GM12878 (cell line): ENCODE measurements around the gene ESPL1. TPM values are rescaled to one million over a fixed set of nuclear protein-coding genes. Genes with fewer than 3 reads are reported as not detected.

Experiments
- CHD2 ChIP-seq: IDR thresholded peaks from 2 replicates; pipeline ENCODE4 v1.6.1; 2011; ENCODE audit warnings: low read depth, low read length, improper control_type of control experiment, borderline replicate concordance
- EGR1 ChIP-seq, 2 experiments: IDR thresholded peaks; 1 replicate in 1 of 2; 2 replicates in 1 of 2; pipeline ENCODE4 v1.6.1; 2011 to 2012; ENCODE audit warnings: low read depth in 2 of 2, low read length in 2 of 2, borderline replicate concordance in 1 of 2, mild to moderate bottlenecking in 1 of 2, moderate library complexity in 1 of 2
- GATAD2B ChIP-seq: fragments of 450-650 bp; conservative IDR thresholded peaks from 2 replicates; pipeline ENCODE4 v1.6.1; 2017; ENCODE audit warnings: low read depth, mild to moderate bottlenecking, moderate library complexity
- NR2F1 ChIP-seq: fragments of 450-650 bp; conservative IDR thresholded peaks from 2 replicates; pipeline ENCODE4 v1.6.1; 2017; ENCODE audit warnings: mild to moderate bottlenecking
- POU2F2 ChIP-seq: IDR thresholded peaks from 3 replicates; pipeline ENCODE4 v1.6.1; 2011; ENCODE audit warnings: low read depth, mild to moderate bottlenecking, low read length, borderline replicate concordance
- RAD21 ChIP-seq: IDR thresholded peaks from 2 replicates; pipeline ENCODE4 v1.6.1; 2011; ENCODE audit warnings: mild to moderate bottlenecking, low read depth, low read length, moderate library complexity; ENCODE audit not compliant: insufficient read depth
- RFX5 ChIP-seq: IDR thresholded peaks from 2 replicates; pipeline ENCODE4 v1.6.1; 2011; ENCODE audit warnings: low read depth, low read length, improper control_type of control experiment
- SMARCA5 ChIP-seq: fragments of 450-650 bp; IDR thresholded peaks from 2 replicates; pipeline ENCODE4 v1.6.1; 2017; ENCODE audit warnings: mild to moderate bottlenecking
- SRF ChIP-seq, 2 experiments: IDR thresholded peaks; 2 replicates each; pipeline ENCODE4 v1.6.1; 2011; ENCODE audit warnings: low read depth in 2 of 2, low read length in 2 of 2, mild to moderate bottlenecking in 1 of 2, moderate library complexity in 1 of 2
- TCF7 ChIP-seq: IDR thresholded peaks from 2 replicates; pipeline ENCODE4 v1.6.1; 2014; ENCODE audit warnings: antibody characterized with exemption, borderline replicate concordance
- polyA plus RNA-seq, 11 experiments: library from polyadenylated mRNA; depleted of rRNA in 4 of 11; unstranded in 6 of 11; stranded (reverse) in 5 of 11; fragments of >200 nt; fragmentation: Nextera tagmentation in 4 of 11; fragmentation: Illumina TruSeq in 1 of 11; extraction: Ambion mirVana in 4 of 11; extraction: Trizol in 1 of 11; gene quantifications; 1 replicate in 1 of 11; 2 replicates in 10 of 11; pipeline versions ENCODE4 v1.2.1 to v1.2.3, GENCODE V29; 2011 to 2016; ENCODE audit warnings: inconsistent platforms in 2 of 11, missing spikeins in 2 of 11, low read depth in 1 of 11
- total RNA-seq, 4 experiments: library from RNA; depleted of rRNA in 3 of 4; stranded (reverse); fragments of >200 nt in 3 of 4; fragmentation: Illumina TruSeq in 1 of 4; extraction: Trizol in 1 of 4; gene quantifications; 2 replicates each; pipeline versions ENCODE4 v1.2.1 to v1.2.3, GENCODE V29; 2013 to 2021
- TF ChIP-seq, protein P1 (sequence below): IDR thresholded peaks from 2 replicates; pipeline ENCODE4 v1.6.1; 2012; ENCODE audit warnings: low read depth, low read length, improper control_type of control experiment
- TF ChIP-seq, protein P2 (sequence below): fragments of 450-650 bp; formaldehyde crosslinking; IDR thresholded peaks from 2 replicates; pipeline ENCODE4 v1.4.0; 2020; ENCODE audit warnings: mild to moderate bottlenecking, moderate library complexity
- TF ChIP-seq, protein P3 (sequence below), 3 experiments: IDR thresholded peaks in 2 of 3; conservative IDR thresholded peaks in 1 of 3; 2 replicates each; pipeline ENCODE4 v1.5.1; 2011; ENCODE audit warnings: low read depth in 3 of 3, low read length in 3 of 3, mild to moderate bottlenecking in 3 of 3, control low read depth in 2 of 3, moderate library complexity in 2 of 3, inconsistent platforms in 1 of 3, mixed read lengths in 1 of 3; ENCODE audit not compliant: control insufficient read depth in 2 of 3, insufficient read depth in 1 of 3; ENCODE audit errors: extremely low read depth in 1 of 3
- TF ChIP-seq, protein P4 (sequence below): IDR thresholded peaks from 2 replicates; pipeline ENCODE4 v1.6.1; 2012; ENCODE audit warnings: low read depth, low read length, improper control_type of control experiment
- TF ChIP-seq, protein P5 (sequence below): fragments of 450-650 bp; IDR thresholded peaks from 2 replicates; pipeline ENCODE4 v1.6.1; 2017; ENCODE audit warnings: mild to moderate bottlenecking, moderate library complexity

Gene ESPL1
- total and polyA plus RNA-seq, 10 of the 15 experiments (the other 5 are each of a cell fraction or from before 2014, with no cell fraction given): 2.1 to 61.9 (median 21.2) TPM

DNA sequence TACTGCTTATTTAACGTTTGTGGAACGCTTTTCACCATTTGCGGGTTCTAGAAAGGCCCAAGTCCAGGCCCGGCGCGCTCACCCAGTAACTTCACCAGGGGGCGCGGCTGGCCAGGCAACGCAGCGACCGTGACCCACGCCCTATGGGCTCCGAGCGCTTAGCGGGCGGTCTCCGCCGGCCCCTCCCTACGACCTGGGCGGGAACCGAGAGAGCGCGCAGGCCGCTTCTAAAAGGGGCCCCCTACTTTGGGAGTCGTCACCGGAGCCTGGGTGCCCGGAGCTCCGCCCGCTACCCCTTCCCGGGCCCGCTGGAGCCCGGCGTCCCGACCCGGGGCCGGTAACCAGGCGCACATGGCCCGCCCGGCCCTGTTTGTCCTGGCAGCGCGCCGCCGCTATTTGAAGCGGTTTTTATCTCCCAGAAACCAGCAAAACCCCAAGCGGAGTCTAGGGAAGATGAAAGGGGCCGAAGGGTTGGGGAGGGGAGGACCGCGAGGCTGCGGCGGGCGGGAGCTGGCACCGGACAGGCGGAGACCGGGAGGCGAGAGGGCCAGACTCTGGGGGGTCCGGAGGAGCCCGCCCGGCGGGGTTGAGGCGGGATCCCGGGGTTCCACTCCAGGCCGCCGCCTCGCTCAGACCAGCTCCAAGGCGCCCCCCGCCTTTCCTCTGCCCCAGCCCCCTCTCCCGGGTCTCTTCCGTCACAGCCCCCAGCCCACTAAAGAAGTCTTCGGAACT, 56.8 kb downstream of the ESPL1 start (continued):
- TF ChIP-seq, protein P1, sequence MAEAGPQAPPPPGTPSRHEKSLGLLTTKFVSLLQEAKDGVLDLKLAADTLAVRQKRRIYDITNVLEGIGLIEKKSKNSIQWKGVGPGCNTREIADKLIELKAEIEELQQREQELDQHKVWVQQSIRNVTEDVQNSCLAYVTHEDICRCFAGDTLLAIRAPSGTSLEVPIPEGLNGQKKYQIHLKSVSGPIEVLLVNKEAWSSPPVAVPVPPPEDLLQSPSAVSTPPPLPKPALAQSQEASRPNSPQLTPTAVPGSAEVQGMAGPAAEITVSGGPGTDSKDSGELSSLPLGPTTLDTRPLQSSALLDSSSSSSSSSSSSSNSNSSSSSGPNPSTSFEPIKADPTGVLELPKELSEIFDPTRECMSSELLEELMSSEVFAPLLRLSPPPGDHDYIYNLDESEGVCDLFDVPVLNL: peak; percentile 63
- TF ChIP-seq, protein P2, sequence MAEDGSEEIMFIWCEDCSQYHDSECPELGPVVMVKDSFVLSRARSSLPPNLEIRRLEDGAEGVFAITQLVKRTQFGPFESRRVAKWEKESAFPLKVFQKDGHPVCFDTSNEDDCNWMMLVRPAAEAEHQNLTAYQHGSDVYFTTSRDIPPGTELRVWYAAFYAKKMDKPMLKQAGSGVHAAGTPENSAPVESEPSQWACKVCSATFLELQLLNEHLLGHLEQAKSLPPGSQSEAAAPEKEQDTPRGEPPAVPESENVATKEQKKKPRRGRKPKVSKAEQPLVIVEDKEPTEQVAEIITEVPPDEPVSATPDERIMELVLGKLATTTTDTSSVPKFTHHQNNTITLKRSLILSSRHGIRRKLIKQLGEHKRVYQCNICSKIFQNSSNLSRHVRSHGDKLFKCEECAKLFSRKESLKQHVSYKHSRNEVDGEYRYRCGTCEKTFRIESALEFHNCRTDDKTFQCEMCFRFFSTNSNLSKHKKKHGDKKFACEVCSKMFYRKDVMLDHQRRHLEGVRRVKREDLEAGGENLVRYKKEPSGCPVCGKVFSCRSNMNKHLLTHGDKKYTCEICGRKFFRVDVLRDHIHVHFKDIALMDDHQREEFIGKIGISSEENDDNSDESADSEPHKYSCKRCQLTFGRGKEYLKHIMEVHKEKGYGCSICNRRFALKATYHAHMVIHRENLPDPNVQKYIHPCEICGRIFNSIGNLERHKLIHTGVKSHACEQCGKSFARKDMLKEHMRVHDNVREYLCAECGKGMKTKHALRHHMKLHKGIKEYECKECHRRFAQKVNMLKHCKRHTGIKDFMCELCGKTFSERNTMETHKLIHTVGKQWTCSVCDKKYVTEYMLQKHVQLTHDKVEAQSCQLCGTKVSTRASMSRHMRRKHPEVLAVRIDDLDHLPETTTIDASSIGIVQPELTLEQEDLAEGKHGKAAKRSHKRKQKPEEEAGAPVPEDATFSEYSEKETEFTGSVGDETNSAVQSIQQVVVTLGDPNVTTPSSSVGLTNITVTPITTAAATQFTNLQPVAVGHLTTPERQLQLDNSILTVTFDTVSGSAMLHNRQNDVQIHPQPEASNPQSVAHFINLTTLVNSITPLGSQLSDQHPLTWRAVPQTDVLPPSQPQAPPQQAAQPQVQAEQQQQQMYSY: no peak
- TF ChIP-seq POU2F2 (peak; percentile 63; the same call in 1 of the 3 replicates), SMARCA5 (0 out of 2 replicates have a peak, but pooled peaks have one; percentile 78), CHD2 (0 out of 2 replicates have a peak, but pooled peaks have one; percentile 73), EGR1 (IDR thresholded peaks at IDR 0.05; ENCODE audit: borderline replicate concordance in 1 of 2, low read depth in 2 of 2, low read length in 2 of 2) (peak in 1 of 2 experiments; percentile 48; a peak in 1 of 3 replicates), NR2F1 (peak; percentile 90), RFX5 (peak; percentile 32; the same call in 1 of the 2 replicates), GATAD2B (peak; percentile 85), SRF (IDR thresholded peaks at IDR 0.05; ENCODE audit: low read depth in 2 of 2, low read length in 2 of 2) (0 out of 4 replicates have a peak, but pooled peaks of 1 of the 2 experiments have one; percentile 37), TCF7 (peak; percentile 15; the same call in 1 of the 2 replicates), RAD21 (peak; percentile 85)
- TF ChIP-seq, protein P3, sequence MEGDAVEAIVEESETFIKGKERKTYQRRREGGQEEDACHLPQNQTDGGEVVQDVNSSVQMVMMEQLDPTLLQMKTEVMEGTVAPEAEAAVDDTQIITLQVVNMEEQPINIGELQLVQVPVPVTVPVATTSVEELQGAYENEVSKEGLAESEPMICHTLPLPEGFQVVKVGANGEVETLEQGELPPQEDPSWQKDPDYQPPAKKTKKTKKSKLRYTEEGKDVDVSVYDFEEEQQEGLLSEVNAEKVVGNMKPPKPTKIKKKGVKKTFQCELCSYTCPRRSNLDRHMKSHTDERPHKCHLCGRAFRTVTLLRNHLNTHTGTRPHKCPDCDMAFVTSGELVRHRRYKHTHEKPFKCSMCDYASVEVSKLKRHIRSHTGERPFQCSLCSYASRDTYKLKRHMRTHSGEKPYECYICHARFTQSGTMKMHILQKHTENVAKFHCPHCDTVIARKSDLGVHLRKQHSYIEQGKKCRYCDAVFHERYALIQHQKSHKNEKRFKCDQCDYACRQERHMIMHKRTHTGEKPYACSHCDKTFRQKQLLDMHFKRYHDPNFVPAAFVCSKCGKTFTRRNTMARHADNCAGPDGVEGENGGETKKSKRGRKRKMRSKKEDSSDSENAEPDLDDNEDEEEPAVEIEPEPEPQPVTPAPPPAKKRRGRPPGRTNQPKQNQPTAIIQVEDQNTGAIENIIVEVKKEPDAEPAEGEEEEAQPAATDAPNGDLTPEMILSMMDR (IDR thresholded peaks at IDR 0.05 in 2 of 3, conservative IDR thresholded peaks at IDR 0.05 in 1 of 3; ENCODE audit: control insufficient read depth in 2 of 3, extremely low read depth in 1 of 3, insufficient read depth in 1 of 3, low read depth in 3 of 3, low read length in 3 of 3): peak; percentile 67 to 92 (median 72)
- TF ChIP-seq, protein P4, sequence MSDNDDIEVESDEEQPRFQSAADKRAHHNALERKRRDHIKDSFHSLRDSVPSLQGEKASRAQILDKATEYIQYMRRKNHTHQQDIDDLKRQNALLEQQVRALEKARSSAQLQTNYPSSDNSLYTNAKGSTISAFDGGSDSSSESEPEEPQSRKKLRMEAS: peak; percentile 61
- TF ChIP-seq, protein P5, sequence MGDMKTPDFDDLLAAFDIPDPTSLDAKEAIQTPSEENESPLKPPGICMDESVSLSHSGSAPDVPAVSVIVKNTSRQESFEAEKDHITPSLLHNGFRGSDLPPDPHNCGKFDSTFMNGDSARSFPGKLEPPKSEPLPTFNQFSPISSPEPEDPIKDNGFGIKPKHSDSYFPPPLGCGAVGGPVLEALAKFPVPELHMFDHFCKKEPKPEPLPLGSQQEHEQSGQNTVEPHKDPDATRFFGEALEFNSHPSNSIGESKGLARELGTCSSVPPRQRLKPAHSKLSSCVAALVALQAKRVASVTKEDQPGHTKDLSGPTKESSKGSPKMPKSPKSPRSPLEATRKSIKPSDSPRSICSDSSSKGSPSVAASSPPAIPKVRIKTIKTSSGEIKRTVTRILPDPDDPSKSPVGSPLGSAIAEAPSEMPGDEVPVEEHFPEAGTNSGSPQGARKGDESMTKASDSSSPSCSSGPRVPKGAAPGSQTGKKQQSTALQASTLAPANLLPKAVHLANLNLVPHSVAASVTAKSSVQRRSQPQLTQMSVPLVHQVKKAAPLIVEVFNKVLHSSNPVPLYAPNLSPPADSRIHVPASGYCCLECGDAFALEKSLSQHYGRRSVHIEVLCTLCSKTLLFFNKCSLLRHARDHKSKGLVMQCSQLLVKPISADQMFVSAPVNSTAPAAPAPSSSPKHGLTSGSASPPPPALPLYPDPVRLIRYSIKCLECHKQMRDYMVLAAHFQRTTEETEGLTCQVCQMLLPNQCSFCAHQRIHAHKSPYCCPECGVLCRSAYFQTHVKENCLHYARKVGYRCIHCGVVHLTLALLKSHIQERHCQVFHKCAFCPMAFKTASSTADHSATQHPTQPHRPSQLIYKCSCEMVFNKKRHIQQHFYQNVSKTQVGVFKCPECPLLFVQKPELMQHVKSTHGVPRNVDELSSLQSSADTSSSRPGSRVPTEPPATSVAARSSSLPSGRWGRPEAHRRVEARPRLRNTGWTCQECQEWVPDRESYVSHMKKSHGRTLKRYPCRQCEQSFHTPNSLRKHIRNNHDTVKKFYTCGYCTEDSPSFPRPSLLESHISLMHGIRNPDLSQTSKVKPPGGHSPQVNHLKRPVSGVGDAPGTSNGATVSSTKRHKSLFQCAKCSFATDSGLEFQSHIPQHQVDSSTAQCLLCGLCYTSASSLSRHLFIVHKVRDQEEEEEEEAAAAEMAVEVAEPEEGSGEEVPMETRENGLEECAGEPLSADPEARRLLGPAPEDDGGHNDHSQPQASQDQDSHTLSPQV: peak; percentile 66; the same call in 1 of the 2 replicates
